ENCODE measurements around the gene MAP3K7CL.

GRCh38 chr21:29215709-29216108, 85.3 kb downstream of the MAP3K7CL start:
- TF ChIP-seq CTCF (IDR thresholded peaks at IDR 0.05) (no peak), POLR2A (IDR thresholded peaks at IDR 0.05) (no peak), POLR2AphosphoS5 (IDR thresholded peaks at IDR 0.05) (no peak)
